Activated B cell treated with CpG ODN at 0.5 μM for 24 hours (primary cell): ENCODE data around the gene FYN. TPM values are rescaled to one million over a fixed set of nuclear protein-coding genes. Genes with fewer than 3 reads are reported as not detected.

Source experiments
- ATAC-seq: fragments of 200-7000 bp; cut with Tn5 transposase; one replicate; pipeline ENCODE4 v1.10.0; 2021; ENCODE audit warnings: low read depth, mild to moderate bottlenecking, moderate library complexity
- CTCF ChIA-PET: fragments of 350-600 bp; sonication (Branson Sonifier 250); formaldehyde crosslinking; loops from one replicate; lab custom pipeline; 2021; ENCODE audit warnings: antibody characterized with exemption; lab: Charles Lee
- POLR2A ChIA-PET: fragments of 350-600 bp; sonication (Branson Sonifier 250); formaldehyde crosslinking; loops from one replicate; lab custom pipeline; 2021; ENCODE audit warnings: antibody characterized with exemption; lab: Charles Lee
- DNase-seq: peaks from one replicate; pipeline ENCODE4 v3.0.0; 2022
- H3K27ac Mint-ChIP-seq: one replicate; pipeline ENCODE4 v1.8.0; 2020; ENCODE audit warnings: mixed read lengths
- H3K27me3 Mint-ChIP-seq: one replicate; pipeline ENCODE4 v1.8.0; 2021; ENCODE audit warnings: mixed read lengths
- H3K36me3 Mint-ChIP-seq: one replicate; pipeline ENCODE4 v1.8.0; 2021; ENCODE audit warnings: low read depth, mixed read lengths
- H3K4me1 Mint-ChIP-seq: one replicate; pipeline ENCODE4 v1.8.0; 2021; ENCODE audit warnings: mixed read lengths
- H3K4me3 Mint-ChIP-seq: one replicate; pipeline ENCODE4 v1.8.0; 2020; ENCODE audit warnings: mild to moderate bottlenecking, mixed read lengths
- H3K9me3 Mint-ChIP-seq: one replicate; pipeline ENCODE4 v1.8.0; 2020; ENCODE audit warnings: mixed read lengths
- CTCF ChIP-seq: fragments of 200-600 bp; IDR thresholded peaks from one replicate; pipeline ENCODE4 v1.8.0; 2022; ENCODE audit warnings: antibody characterized with exemption, mild to moderate bottlenecking
- intact Hi-C: fragments of 100-400 bp; cut with micrococcal nuclease; formaldehyde crosslinking; loops from one replicate; pipeline ENCODE4 v1.15.1; 2024
- total RNA-seq: library from RNA; stranded (reverse); gene quantifications from 2 replicates; pipeline ENCODE4 v1.2.3, GENCODE V29; 2022

FYN gene
- total RNA-seq, 1 donor from 2014 or later, result 64.7 TPM

DNA sequence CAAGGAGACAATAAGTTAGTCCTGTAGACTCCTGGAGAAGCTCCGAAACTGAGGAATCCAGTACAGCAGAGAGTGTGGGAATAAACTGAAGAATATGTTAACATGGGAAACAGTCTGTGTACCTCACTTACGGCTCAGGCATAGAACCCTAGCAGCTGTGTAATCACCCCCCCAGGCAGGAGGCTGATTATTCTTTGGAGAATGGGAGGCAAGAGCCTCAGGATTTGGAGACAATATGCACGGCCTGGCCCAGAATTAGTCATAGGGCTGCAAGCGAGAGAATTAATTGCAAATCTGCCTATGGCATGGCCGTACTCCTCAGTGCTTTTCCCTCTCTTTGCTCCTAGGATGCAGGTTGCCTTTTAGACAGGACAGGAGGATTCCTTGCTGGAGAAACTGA lies 27.5 kb upstream of the FYN start:
- ChIA-PET CTCF (no interaction called here), POLR2A (no interaction called here)
- Mint-ChIP-seq H3K36me3 (no peaks in the 10 kb centered on the region), H3K9me3 (no peaks in the 10 kb centered on the region), H3K27me3 (peaks cover 2% of the 10 kb centered on the region), H3K27ac (no peak overlapping the region), H3K4me3 (no peak overlapping the region), H3K4me1 (no peaks in the 10 kb centered on the region)
- intact Hi-C loops, result no loop called here
- no peak for DNase-seq
- no peak for ATAC-seq
- TF ChIP-seq CTCF, result no peak

- Mint-ChIP-seq H3K4me3 (no peak overlapping the region), H3K4me1 (no peaks in the 10 kb centered on the region), H3K36me3 (no peaks in the 10 kb centered on the region), H3K27me3 (peaks cover 2% of the 10 kb centered on the region), H3K27ac (no peak overlapping the region), H3K9me3 (no peaks in the 10 kb centered on the region)
- DNase-seq (no peak), ATAC-seq (no peak)
- POLR2A ChIA-PET, result no interaction called here
- no peak for TF ChIP-seq CTCF
- CTCF ChIA-PET, result no interaction called here
- intact Hi-C loops, result no loop called here
Observed at GRCh38 chr6:111899531-111899930, 26.3 kb upstream of the FYN start.

DNA sequence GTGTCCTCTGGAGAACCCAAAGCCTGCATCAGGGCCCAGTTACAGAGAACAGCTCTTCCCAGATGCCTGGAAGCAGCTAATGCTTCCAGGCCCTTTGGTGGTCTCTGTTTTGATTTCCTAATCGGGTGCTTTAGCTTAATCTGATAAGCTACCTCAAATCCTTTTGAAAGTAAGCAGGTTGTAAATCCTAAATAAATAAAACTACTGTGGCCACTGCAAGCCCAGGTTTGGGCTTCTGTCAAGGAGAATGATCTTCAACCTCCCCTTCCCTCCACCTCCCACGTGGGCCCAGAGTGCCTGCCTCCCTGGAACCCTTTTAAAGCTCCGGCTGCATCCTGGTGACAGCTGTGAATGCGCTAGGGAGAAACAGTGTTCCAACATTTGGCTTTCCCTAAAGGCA lies 25.2 kb upstream of the FYN start:
- no peaks in the 10 kb centered on the region for H3K9me3 Mint-ChIP-seq
- peaks cover 2% of the 10 kb centered on the region for H3K27me3 Mint-ChIP-seq
- no peak overlapping the region for H3K4me3 Mint-ChIP-seq
- DNase-seq, result no peak
- no peaks in the 10 kb centered on the region for H3K36me3 Mint-ChIP-seq
- intact Hi-C loops, result no loop called here
- no peak for TF ChIP-seq CTCF
- ATAC-seq, result no peak
- CTCF ChIA-PET, result no interaction called here
- no peak overlapping the region for H3K27ac Mint-ChIP-seq
- H3K4me1 Mint-ChIP-seq, result no peaks in the 10 kb centered on the region
- POLR2A ChIA-PET, result no interaction called here

GRCh38 chr6:111894951-111895350 lies 21.7 kb upstream of the FYN start:
- no peak for TF ChIP-seq CTCF
- no peaks in the 10 kb centered on the region for H3K9me3 Mint-ChIP-seq
- ChIA-PET POLR2A (no interaction called here), CTCF (no interaction called here)
- ATAC-seq (no peak), DNase-seq (no peak)
- H3K36me3 Mint-ChIP-seq, result no peaks in the 10 kb centered on the region
- H3K27ac Mint-ChIP-seq, result no peak overlapping the region
- H3K4me1 Mint-ChIP-seq, result no peaks in the 10 kb centered on the region
- intact Hi-C loops, result no loop called here
- H3K4me3 Mint-ChIP-seq, result no peak overlapping the region
- H3K27me3 Mint-ChIP-seq, result peaks cover 2% of the 10 kb centered on the region

DNA sequence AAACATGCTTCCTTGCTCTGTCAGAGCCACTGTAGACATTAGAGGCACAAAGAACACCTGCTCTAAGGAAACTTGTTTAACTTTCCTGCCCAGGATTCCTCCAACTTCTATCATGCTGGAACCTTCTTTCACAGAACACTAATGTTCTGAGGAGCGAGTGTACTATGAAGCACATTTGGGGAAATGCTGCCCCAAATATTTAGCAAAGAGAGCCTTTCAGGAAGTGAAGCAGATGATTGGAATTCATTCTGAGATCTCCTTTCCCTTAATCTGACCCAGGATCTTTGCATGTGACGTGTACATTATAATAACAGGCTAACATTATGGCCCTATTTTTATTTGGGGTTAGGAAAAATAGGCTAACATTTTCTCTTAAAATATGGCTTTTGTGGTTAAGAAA lies 21.0 kb upstream of the FYN start:
- Mint-ChIP-seq H3K4me1 (no peaks in the 10 kb centered on the region), H3K36me3 (no peaks in the 10 kb centered on the region), H3K9me3 (no peaks in the 10 kb centered on the region), H3K4me3 (no peak overlapping the region), H3K27ac (no peak overlapping the region), H3K27me3 (peaks cover 2% of the 10 kb centered on the region)
- ChIA-PET CTCF (no interaction called here), POLR2A (no interaction called here)
- no peak for ATAC-seq
- intact Hi-C loops, result no loop called here
- DNase-seq, result no peak
- TF ChIP-seq CTCF, result no peak
